Pancreas (tissue), 10 donors: ENCODE data around the gene NUP50. TPM values are rescaled to one million over a fixed set of nuclear protein-coding genes. Genes with fewer than 3 reads are reported as not detected.

Source experiments
- ATAC-seq, 4 donors: fragments of 200-7000 bp; cut with Tn5 transposase; one replicate each; pipeline versions ENCODE4 v1.8.0 to v1.9.1; 2020; ENCODE audit warnings: mild to moderate bottlenecking in 4 of 4, moderate library complexity in 4 of 4
- DNase-seq, 6 donors: peaks; one replicate each; pipeline ENCODE4 v3.0.0-alpha.2; 2020
- FAIRE-seq: peaks from 2 replicates; lab custom pipeline; 2012; peaks lifted over from hg19 to GRCh38; lab: Jason Lieb, UNC
- H3K27ac ChIP-seq, 4 donors: fragments of 200-600 bp; sonication (generic); 1 replicate in 3 of 4; 2 replicates in 1 of 4; pipeline versions ENCODE4 v1.5.0 to v1.8.0; 2020
- H3K27me3 ChIP-seq, 4 donors: fragments of 200-600 bp; one replicate each; pipeline ENCODE4 v1.8.0; 2021
- H3K36me3 ChIP-seq, 3 donors: fragments of 200-600 bp; sonication (generic) in 1 of 3; one replicate each; pipeline versions ENCODE4 v1.5.0 to v1.8.0; 2020 to 2021
- H3K4me1 ChIP-seq, 3 donors: fragments of 200-600 bp; one replicate each; pipeline ENCODE4 v1.8.0; 2021
- H3K4me3 ChIP-seq, 4 donors: fragments of 200-600 bp; sonication (generic) in 2 of 4; one replicate each; pipeline versions ENCODE4 v1.5.0 to v1.8.0; 2020 to 2021
- H3K9me3 ChIP-seq, 4 donors: fragments of 200-600 bp; one replicate each; pipeline ENCODE4 v1.8.0; 2021
- CTCF ChIP-seq, 4 donors: fragments of 200-600 bp; sonication (generic) in 3 of 4; IDR thresholded peaks; one replicate each; pipeline versions ENCODE4 v1.5.0 to v1.8.0; 2021; ENCODE audit warnings: antibody characterized with exemption in 4 of 4
- WGBS, 2 donors: extraction: QIAGEN DNeasy Blood & Tissue Kit; methylation state at CpG; one replicate each; pipeline ENCODE4 v1.1.7; 2013; 5-methylcytosine and 5-hydroxymethylcytosine counted together
- intact Hi-C, 3 donors: fragments of 100-400 bp; cut with DNase I; formaldehyde crosslinking; loops; one replicate each; pipeline versions ENCODE4 v1.11.1 to v1.14.2; 2022
- polyA plus RNA-seq, 2 donors: library from polyadenylated mRNA; stranded (reverse); fragments of 200-250 nt; gene quantifications; one replicate each; pipeline ENCODE4 v1.2.3, GENCODE V29; 2013
- total RNA-seq, 6 donors: library from RNA; stranded (reverse); fragmentation: NEBNext Ultra II Directional in 4 of 6; extraction: Animal tissue kit (Norgen Biotek cat#: 25700) in 4 of 6; gene quantifications; one replicate each; pipeline versions ENCODE4 v1.2.1 to v1.2.4, GENCODE V29; 2021 to 2023
- donor health status: healthy with polysubstance abuse.
- donor health status: DM: no; HTN: no; CAD: no; lungs with moderate emphysema.
- donor health status: DM: no; HTN: no; CAD: no.
- donor health status: control.
- donor health status: control.
- donor health status: Bipolar disorder and iron deficiency.
- donor health status: DM: yes; HTN: yes; CAD: no.
- donor health status: DM: no; HTN: no; CAD: no.
- donor health status: DM: no; HTN: no; CAD: no.
- donor health status: DM: yes; HTN: yes; CAD: no.

Gene NUP50
- total and polyA plus RNA-seq, 8 donors = 11.8 to 35.2 (median 27.5) TPM

DNA sequence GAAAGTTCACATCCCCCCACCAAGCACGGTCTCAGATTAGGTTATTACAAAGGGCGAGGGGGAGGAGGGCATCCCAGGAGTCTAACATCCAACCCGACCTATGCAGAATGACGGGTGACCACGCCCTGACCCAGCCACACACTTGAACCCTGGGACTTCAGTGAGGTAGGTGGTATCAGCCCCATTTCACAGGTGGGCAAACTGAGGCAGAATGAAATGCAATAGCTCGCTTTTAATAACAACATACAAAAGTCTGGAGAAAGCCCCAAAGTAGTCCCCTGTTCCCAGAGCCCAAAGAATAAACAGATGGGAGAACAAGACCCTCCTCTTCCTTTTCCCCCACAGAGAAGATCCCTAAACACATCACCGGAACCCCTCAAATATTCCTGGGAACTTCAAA is 31.9 kb downstream of the NUP50 start:
- peaks cover 0 to 20% (median 6%) of the 10 kb centered on the region in 3 donors for H3K36me3 ChIP-seq
- peak in 1 of 6 donors; percentile 8 for DNase-seq
- WGBS, 2 donors = 89 to 94% methylated on average over 7 of the region's 7 CpGs
- FAIRE-seq = no peak
- H3K4me1 ChIP-seq = no peaks in the 10 kb centered on the region
- H3K4me3 ChIP-seq = no peak overlapping the region
- intact Hi-C loops = no loop called here
- no peak for ATAC-seq
- H3K27ac ChIP-seq = no peak overlapping the region
- no peak for TF ChIP-seq CTCF (IDR thresholded peaks at IDR 0.05)
- no peaks in the 10 kb centered on the region for H3K9me3 ChIP-seq
- no peaks in the 10 kb centered on the region for H3K27me3 ChIP-seq

GRCh38 chr22:45196308-45196707 is 32.6 kb downstream of the NUP50 start:
- Histone ChIP-seq H3K36me3 (peaks cover 0 to 20% (median 6%) of the 10 kb centered on the region in 3 donors), H3K27me3 (no peaks in the 10 kb centered on the region), H3K27ac (no peak overlapping the region), H3K9me3 (no peaks in the 10 kb centered on the region), H3K4me3 (no peak overlapping the region), H3K4me1 (no peaks in the 10 kb centered on the region)
- intact Hi-C loops = no loop called here
- DNase-seq = peak in 1 of 6 donors; percentile 26
- no peak for TF ChIP-seq CTCF (IDR thresholded peaks at IDR 0.05)
- ATAC-seq = no peak
- FAIRE-seq = no peak
- 89 to 93% methylated on average over 16 of the region's 16 CpGs for WGBS, 2 donors

DNA sequence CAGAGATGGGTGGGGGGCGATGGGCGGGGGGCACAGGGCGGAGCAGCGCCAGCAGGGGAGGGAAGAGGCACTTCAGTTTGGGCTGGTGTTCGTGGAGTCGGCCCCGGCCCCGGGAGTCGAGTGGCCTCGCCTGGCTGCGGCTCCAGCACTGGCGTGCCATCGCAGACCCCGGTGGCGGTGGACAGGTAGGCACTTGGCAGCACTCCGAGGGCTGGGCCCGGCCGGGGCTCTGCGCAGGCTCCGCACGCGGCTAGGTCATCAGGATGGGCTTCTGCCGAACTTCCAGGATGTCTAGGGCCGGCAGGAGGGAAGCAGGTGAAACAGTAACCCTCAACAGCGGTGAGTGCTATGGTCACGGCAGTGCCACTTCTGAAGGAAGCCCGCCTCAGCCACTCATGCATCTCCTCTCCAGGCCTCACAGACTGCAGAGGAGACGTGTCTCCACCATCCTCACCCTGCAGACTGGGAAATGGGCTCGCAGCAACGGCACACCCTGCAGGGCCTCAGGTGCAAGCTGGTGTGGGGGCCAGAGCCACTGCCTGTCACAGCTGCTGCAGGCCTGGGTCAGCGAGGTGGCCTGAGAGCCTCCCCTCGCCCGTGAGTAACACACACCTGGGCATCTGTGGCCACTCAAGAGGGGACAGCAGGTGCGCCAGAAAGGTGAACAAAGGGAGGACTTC is 33.3 kb downstream of the NUP50 start:
- DNase-seq = peak in 1 of 6 donors; percentile 20
- H3K9me3 ChIP-seq = no peaks in the 10 kb centered on the region
- no peak for ATAC-seq
- WGBS, 2 donors = 91 to 94% methylated on average over 33 to 34 of the region's 34 CpGs
- no peaks in the 10 kb centered on the region for H3K4me1 ChIP-seq
- H3K4me3 ChIP-seq = no peak overlapping the region
- no peak for TF ChIP-seq CTCF (IDR thresholded peaks at IDR 0.05)
- H3K27ac ChIP-seq = no peak overlapping the region
- FAIRE-seq = no peak
- H3K36me3 ChIP-seq = peaks cover 0 to 20% (median 6%) of the 10 kb centered on the region in 3 donors
- no peaks in the 10 kb centered on the region for H3K27me3 ChIP-seq
- intact Hi-C loops = no loop called here

GRCh38 chr22:45197606-45198462 is 34.1 kb downstream of the NUP50 start:
- 90% methylated on average over 26 to 28 of the region's 28 CpGs for WGBS, 2 donors
- Histone ChIP-seq H3K36me3 (peaks cover 0 to 26% (median 6%) of the 10 kb centered on the region in 3 donors), H3K4me3 (no peak overlapping the region), H3K9me3 (no peaks in the 10 kb centered on the region), H3K27ac (no peak overlapping the region), H3K4me1 (no peaks in the 10 kb centered on the region), H3K27me3 (no peaks in the 10 kb centered on the region)
- DNase-seq = peak in 1 of 6 donors; percentile 12
- no peak for FAIRE-seq
- intact Hi-C loops = no loop called here
- ATAC-seq = no peak
- TF ChIP-seq CTCF (IDR thresholded peaks at IDR 0.05) = no peak
